Activated CD8-positive, alpha-beta memory T cell treated with anti-CD3 and anti-CD28 coated beads, Interleukin-2, amount 50 U/mL, for 24 hours (primary cell): ENCODE data around the gene NDUFC1.
"Not testable (repeated sequence)": the region's sequence is repeated elsewhere in the genome, so short reads cannot be mapped to it uniquely, and the experiment has no call there.

Experiments used
- DNase-seq: peaks from one replicate; pipeline ENCODE4 v3.0.0-alpha.2; 2020; ENCODE audit errors: extremely low read depth

The NDUFC1 gene

DNA sequence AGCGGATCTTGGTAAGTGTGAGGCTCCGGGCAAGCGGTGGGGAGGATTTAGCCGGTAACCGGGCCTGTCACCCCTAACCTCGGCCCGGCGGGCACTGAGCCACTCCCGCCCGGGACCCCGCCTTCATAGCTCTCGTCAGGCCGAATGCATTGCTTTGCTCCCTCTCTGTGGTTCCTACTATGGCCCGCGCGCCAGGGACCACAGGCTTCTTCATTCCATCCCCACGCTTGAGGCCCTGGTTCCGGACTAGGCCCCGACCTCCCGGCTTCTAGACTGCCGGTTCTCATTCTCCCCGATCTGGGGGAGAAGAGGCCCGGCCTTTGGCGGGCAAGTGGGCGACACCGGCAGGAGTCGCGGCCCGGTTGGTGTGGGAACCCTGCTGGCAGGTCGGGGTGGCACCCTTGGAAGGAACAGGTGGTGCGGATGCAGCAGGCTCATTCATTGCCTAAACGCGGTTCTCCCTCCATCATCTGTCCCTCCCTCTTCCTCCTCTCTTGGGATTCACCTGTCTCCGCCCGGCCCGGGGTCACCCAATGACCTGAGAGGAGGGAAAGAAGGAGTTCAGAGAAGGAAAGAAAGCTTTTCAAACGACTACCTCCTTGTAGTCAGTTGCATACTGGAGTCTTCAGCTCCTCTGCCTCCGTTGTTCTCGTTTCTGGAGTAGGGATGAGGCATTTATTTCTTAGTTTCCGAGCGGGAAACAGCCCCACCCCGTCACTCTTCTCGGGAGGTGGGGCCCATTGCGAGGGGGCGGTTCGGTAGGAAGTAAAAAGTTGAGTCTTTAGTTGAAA is at the start of gene NDUFC1:
Gene NDUFC1 (minus strand): TSS at position 657 of the 791 bp plus-strand sequence. CDS start 6,679 bp downstream, outside the sequence.
- no peak for DNase-seq

GRCh38 chr4:139337612-139338011 is 35.3 kb upstream of the NDUFC1 start:
- DNase-seq, result no peak

DNA sequence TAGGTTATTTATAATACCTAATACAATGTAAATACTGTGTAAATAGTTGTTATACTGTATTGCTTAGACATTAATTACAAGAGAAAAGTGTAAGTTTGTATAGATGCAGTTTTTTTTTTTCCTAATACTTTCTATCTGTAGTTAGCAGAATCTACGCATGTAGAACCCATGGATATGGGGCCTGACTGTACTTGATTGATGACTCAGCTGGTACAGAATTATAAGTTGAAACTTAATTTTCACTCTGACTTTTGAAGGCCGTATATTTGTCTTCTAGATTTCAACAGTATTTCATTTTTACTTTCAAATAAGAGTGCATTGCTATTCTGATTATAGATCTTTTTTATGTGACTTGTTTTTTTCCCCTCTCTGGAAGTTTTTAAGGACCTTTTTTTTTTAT is 30.8 kb upstream of the NDUFC1 start:
- DNase-seq, result no peak

DNA sequence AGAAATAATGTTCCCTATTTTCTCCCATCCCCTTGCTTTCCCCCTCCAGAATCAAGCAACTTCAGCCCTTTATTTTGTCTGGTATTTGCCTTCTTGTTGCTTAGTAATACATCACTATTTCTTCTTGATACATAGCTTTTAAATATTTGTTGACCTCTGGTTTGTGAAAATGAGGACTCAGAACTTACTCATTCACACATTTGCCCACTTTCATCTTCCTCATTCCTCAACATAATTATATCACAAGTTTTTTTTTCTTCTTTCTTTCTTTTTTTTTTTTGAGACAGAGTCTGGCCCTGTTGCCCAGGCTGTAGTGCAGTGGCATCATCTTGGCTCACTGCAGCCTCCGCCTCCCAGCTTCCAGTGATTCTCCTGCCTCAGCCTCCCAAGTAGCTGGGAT is 28.9 kb upstream of the NDUFC1 start:
- no peak for DNase-seq

DNA sequence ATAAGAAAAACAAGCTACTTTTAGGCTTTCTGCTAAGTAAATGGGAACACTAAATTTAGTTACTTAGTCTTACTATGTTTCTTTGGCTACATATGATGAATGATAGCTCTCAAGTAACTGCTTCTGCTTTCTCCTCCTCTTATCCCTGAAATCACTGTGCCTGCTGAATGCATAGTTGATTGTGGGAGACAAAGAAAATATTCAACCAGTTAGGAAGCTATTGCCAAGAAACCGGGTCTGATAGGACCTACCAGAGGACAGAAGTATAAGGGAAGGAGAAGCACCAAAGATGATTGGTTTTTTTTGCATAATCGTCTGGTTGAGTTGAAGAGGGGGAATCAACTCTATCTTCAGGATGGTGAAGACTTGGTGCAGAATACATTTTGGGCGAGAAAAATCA is 28.0 kb upstream of the NDUFC1 start:
- no peak for DNase-seq

GRCh38 chr4:139329665-139330200 is 27.5 kb upstream of the NDUFC1 start:
- no peak for DNase-seq

DNA sequence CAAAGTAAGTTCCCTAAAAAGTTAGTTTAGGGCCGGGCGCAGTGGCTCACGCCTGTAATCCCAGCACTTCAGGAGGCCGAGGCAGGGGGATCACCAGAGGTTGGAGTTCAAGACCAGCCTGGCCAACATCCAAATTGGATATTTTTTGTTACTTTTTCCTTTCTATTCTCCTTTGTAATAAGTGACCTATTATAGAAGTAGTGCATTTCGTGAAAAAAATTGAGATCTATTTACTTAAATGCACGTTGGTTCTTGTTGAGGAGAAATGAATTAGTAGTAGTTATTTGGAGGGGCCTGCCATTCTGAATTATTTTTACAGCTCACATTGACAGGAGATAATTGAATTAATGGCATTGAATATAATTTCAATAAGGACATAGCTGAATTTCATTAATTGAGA is 22.3 kb upstream of the NDUFC1 start:
- DNase-seq, result no peak

- not testable (repeated sequence) for DNase-seq
Observed at GRCh38 chr4:139322541-139322940, 20.3 kb upstream of the NDUFC1 start.

- not testable (repeated sequence) for DNase-seq
Observed at GRCh38 chr4:139322070-139322469, 19.8 kb upstream of the NDUFC1 start.

GRCh38 chr4:139319571-139319970 is 17.3 kb upstream of the NDUFC1 start:
- DNase-seq, result no peak

GRCh38 chr4:139317635-139318034 is 15.4 kb upstream of the NDUFC1 start:
- DNase-seq, result no peak

DNA sequence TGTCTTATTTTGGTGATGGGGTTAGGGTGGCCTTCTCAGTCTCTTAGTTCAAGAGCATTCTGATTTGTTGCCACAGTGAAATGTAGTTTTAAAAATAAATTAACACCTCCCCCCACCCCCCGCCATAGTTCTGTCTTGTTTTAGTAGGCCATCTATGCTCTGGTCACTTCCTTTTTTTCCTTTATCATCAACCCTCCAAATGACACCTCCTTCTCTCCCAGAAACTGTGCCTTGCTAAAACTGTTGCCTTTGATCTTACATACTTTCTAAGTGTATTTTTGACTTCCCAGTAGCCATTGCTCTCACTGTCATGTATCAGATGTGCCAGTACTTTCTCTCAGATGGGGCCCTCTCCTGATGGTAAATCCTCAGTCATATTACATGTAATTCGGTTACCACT is 14.5 kb upstream of the NDUFC1 start:
- DNase-seq, result no peak

GRCh38 chr4:139315221-139315675 is 13.0 kb upstream of the NDUFC1 start:
- DNase-seq, result no peak

DNA sequence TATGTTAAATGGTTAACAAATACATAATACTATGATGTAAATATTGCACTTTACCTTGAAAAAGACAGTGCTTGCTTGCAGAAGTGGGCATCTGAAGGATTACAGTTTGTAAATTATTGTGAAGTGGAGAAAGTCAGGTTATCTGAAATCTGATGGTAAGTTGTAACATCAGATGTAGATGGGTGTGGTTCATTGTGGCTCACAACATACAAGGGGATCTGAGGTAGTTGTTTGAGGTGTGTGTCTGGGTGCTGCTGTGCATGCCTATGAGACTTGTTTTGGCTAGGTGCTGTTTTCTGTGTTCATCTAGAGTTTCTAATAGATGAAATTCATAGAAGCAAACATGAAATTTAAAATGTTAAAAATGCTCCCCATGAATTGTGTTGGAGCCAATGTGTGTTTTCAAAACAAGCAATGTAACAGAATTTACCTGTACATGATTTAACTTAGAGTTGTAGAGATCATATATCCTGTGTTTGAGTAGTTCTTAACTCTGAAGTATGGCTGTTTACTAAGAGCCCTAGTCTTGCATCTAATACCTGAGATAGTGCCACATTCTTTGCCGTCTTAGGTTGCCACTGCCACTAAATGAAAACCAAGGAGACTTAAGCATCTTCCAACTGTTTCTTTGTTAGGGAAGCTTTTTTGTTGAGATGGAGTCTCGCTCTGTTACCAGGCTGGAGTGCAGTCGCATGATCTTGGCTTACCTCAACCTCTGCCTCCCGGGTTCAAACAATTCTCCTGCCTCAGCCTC is 11.9 kb upstream of the NDUFC1 start:
- no peak for DNase-seq

GRCh38 chr4:139313414-139313813 is 11.1 kb upstream of the NDUFC1 start:
- DNase-seq, result not testable (repeated sequence)

DNA sequence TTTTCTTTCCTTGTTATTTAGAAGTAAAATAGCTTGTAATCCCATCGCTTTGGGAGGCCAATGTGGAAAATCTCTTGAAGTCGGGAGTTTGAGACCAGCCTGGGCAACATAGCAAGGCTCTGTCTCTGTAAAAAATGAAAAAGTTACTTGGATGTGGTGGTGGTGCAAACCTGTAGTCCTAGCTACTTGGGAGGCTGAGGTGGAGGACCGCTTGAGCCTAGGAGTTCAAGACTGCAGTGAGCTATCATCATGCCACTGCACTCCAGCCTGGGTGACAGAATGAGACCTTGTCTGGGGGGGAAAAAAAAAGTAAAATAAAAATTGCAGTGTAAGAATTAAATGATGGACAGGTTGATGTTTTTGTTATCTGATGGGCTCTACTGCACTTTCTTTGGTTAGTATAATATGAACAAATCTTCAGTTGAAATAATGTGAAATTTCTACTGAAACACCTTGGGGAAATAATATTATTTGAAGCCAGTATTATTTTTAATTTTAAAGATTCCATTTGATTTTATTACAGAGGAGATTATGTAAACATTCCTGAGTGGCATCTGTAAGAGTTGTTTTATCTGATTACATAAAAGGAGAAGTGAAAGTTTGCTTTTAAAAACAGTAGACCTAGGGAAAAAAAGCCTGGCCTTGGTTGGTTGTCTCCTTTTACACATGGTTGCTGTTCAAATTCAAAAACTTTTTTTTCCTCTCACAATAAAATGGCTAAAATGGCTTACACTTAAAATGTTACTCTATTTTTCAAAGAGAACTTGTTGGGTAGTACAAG is 10.5 kb upstream of the NDUFC1 start:
- no peak for DNase-seq

GRCh38 chr4:139311909-139312308 is 9.6 kb upstream of the NDUFC1 start:
- DNase-seq, result no peak

GRCh38 chr4:139304920-139305319 is 2.6 kb upstream of the NDUFC1 start:
- no peak for DNase-seq

GRCh38 chr4:139301113-139301820 is 1.0 kb downstream of the NDUFC1 start, which contains the start of gene NAA15:
NAA15 (plus strand) TSS chr4:139301505; CDS start chr4:139301778, 273 bp downstream.
- DNase-seq, result peak; percentile 95

DNA sequence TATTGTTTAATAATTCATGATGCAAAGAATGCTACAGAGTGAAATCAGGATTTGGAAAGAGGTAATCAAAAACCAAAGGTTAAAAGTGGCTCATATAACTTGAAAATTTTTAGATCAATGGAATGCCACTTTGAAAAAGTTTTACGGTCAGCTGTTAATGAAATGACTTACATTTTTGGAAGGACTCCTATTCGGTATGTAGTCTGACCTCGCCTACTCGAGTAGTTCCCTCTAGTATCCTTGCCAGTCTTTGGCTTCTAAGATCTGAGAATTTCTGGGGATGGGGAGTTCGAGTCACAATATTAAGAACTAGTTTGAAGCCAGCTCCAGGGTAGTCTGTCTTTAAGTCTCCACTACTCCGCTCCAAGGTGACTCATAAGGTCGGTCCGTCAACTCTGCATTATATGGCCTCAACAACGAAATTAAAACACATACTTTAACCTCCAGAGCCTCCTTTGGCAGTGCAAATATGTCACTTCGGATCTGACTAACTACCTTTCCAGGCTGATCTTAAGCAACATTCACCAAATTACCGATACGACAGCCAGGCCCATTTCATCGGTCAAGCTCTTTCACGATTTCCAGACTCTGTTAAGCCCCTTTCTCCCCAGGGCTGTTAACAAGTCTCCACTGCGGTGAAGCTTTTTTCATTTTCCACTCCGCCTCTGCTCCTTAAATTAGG is 1.7 kb downstream of the NDUFC1 start:
- DNase-seq, result no peak

DNA sequence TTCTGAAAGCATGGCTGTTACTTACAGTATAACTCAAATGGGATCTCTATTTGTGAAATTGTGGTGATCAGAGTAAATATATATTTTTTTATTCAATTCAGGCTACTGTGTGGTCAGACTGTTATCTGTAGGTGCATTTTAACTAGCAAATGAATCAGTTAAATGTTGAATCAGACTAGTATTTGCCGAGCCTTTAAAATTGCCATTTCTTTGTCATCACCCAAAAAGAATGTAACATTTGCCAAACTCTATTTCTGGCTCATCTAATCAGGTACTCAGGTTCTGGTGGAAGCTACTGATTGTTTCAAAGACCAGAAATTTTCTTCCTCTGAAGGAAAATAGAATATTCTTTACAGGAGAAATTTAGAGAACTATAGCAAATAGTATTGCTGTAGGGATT is 2.7 kb downstream of the NDUFC1 start:
- no peak for DNase-seq
